ENCODE results near the gene CCR5. TPM values are rescaled to one million over a fixed set of nuclear protein-coding genes. Genes with fewer than 3 reads are reported as not detected.
"Not testable (repeated sequence)": the region's sequence is repeated elsewhere in the genome, so short reads cannot be mapped to it uniquely, and the experiment has no call there.

The CCR5 gene
- total RNA-seq, 1 experiment from 2014 or later, result not detected

- Histone ChIP-seq H3K4me3 (ENCODE audit: low read depth in 2 of 2, low read length in 2 of 2) (no peak overlapping the region), H3K27me3 (ENCODE audit: control insufficient read depth, insufficient read depth, low read length) (no peaks in the 10 kb centered on the region), H3K4me1 (ENCODE audit: control insufficient read depth, insufficient read depth, low read length) (no peaks in the 10 kb centered on the region), H3K36me3 (ENCODE audit: control insufficient read depth, insufficient read depth, low read length) (no peaks in the 10 kb centered on the region), H3K27ac (ENCODE audit: low read length) (no peak overlapping the region), H3K9me3 (ENCODE audit: control insufficient read depth, insufficient read depth, low read depth, low read length) (no peaks in the 10 kb centered on the region)
- no peak for ATAC-seq
- ChIA-PET CTCF (interaction anchor here (0.5 kb wide), 1 partner anchor 305 kb away, joined by 3 read pairs; no protein-coding TSS in a partner anchor), POLR2A (no interaction called here)
- in situ Hi-C loops (cut with HindIII; ENCODE audit: low pct_unique_long_range_greater_than_20kb, low sequenced_read_pairs), result no loop called here
- TF ChIP-seq TCF7L2 (IDR thresholded peaks at IDR 0.05; ENCODE audit: low read depth, low read length) (no peak), POLR2AphosphoS5 (IDR thresholded peaks at IDR 0.05; ENCODE audit: low read depth, low read length) (no peak)
- DNase-seq (ENCODE audit: low read depth, low spot score), result no peak
- intact Hi-C loops (cut with micrococcal nuclease; ENCODE audit: unreplicated experiment), result no loop called here
- BruUV-seq (replicated peaks), result no TSS peak
These were observed 12.6 kb downstream of the CCR5 start for GRCh38 chr3:46383211-46383950.

GRCh38 chr3:46383951-46384330, 13.2 kb downstream of the CCR5 start:
- in situ Hi-C loops (cut with HindIII; ENCODE audit: low pct_unique_long_range_greater_than_20kb, low sequenced_read_pairs) (no loop called here), intact Hi-C loops (cut with micrococcal nuclease; ENCODE audit: unreplicated experiment) (no loop called here)
- Histone ChIP-seq H3K36me3 (ENCODE audit: control insufficient read depth, insufficient read depth, low read length) (no peaks in the 10 kb centered on the region), H3K4me3 (ENCODE audit: low read depth in 2 of 2, low read length in 2 of 2) (no peak overlapping the region), H3K9me3 (ENCODE audit: control insufficient read depth, insufficient read depth, low read depth, low read length) (no peaks in the 10 kb centered on the region), H3K27ac (ENCODE audit: low read length) (no peak overlapping the region), H3K27me3 (ENCODE audit: control insufficient read depth, insufficient read depth, low read length) (no peaks in the 10 kb centered on the region), H3K4me1 (ENCODE audit: control insufficient read depth, insufficient read depth, low read length) (no peaks in the 10 kb centered on the region)
- TF ChIP-seq SIN3A (IDR thresholded peaks at IDR 0.05; ENCODE audit: borderline replicate concordance, insufficient read depth, low read depth, low read length), result no peak
- TF ChIP-seq TCF7L2 (IDR thresholded peaks at IDR 0.05; ENCODE audit: low read depth, low read length), result no peak
- ATAC-seq (no peak), DNase-seq (ENCODE audit: low read depth, low spot score) (no peak)
- ChIA-PET CTCF (no interaction called here), POLR2A (no interaction called here)
- BruUV-seq (replicated peaks), result no TSS peak

GRCh38 chr3:46386205-46386604, 15.5 kb downstream of the CCR5 start:
- ATAC-seq, result no peak
- ChIA-PET CTCF (no interaction called here), POLR2A (no interaction called here)
- no TSS peak for BruUV-seq (replicated peaks)
- in situ Hi-C loops (cut with HindIII; ENCODE audit: low pct_unique_long_range_greater_than_20kb, low sequenced_read_pairs), result no loop called here
- no peak overlapping the region for H3K4me3 ChIP-seq (ENCODE audit: low read depth in 2 of 2, low read length in 2 of 2)
- TF ChIP-seq SIN3A (IDR thresholded peaks at IDR 0.05; ENCODE audit: borderline replicate concordance, insufficient read depth, low read depth, low read length) (no peak), CTCF (IDR thresholded peaks at IDR 0.05) (no peak), REST (IDR thresholded peaks at IDR 0.05; ENCODE audit: insufficient read depth in 1 of 2, low read depth in 2 of 2, low read length in 1 of 2) (no peak), POLR2AphosphoS5 (IDR thresholded peaks at IDR 0.05; ENCODE audit: low read depth, low read length) (no peak), TCF7L2 (IDR thresholded peaks at IDR 0.05; ENCODE audit: low read depth, low read length) (no peak)
- H3K36me3 ChIP-seq (ENCODE audit: control insufficient read depth, insufficient read depth, low read length), result no peaks in the 10 kb centered on the region
- intact Hi-C loops (cut with micrococcal nuclease; ENCODE audit: unreplicated experiment), result no loop called here
- no peaks in the 10 kb centered on the region for H3K9me3 ChIP-seq (ENCODE audit: control insufficient read depth, insufficient read depth, low read depth, low read length)
- DNase-seq (ENCODE audit: low read depth, low spot score), result no peak
- H3K4me1 ChIP-seq (ENCODE audit: control insufficient read depth, insufficient read depth, low read length), result no peaks in the 10 kb centered on the region
- no peak overlapping the region for H3K27ac ChIP-seq (ENCODE audit: low read length)
- H3K27me3 ChIP-seq (ENCODE audit: control insufficient read depth, insufficient read depth, low read length), result no peaks in the 10 kb centered on the region

- H3K27ac ChIP-seq (ENCODE audit: low read length); intact Hi-C loops (cut with micrococcal nuclease; ENCODE audit: unreplicated experiment); H3K27me3 ChIP-seq (ENCODE audit: control insufficient read depth, insufficient read depth, low read length); H3K4me3 ChIP-seq (ENCODE audit: low read depth in 2 of 2, low read length in 2 of 2); H3K9me3 ChIP-seq (ENCODE audit: control insufficient read depth, insufficient read depth, low read depth, low read length); in situ Hi-C loops (cut with HindIII; ENCODE audit: low pct_unique_long_range_greater_than_20kb, low sequenced_read_pairs); DNase-seq (ENCODE audit: low read depth, low spot score); H3K4me1 ChIP-seq (ENCODE audit: control insufficient read depth, insufficient read depth, low read length); ATAC-seq; POLR2A ChIA-PET; CTCF ChIA-PET; H3K36me3 ChIP-seq (ENCODE audit: control insufficient read depth, insufficient read depth, low read length); BruUV-seq (replicated peaks): not testable (repeated sequence)
These were observed 18.1 kb downstream of the CCR5 start for GRCh38 chr3:46388847-46389246.

Data from Panc1 (cell line).